ENCODE data around the gene ZNF3. TPM values are rescaled to one million over a fixed set of nuclear protein-coding genes. Genes with fewer than 3 reads are reported as not detected.

Gene ZNF3
- total and polyA plus RNA-seq, 2 experiments from 2014 or later: 23.4 to 48.9 TPM

DNA sequence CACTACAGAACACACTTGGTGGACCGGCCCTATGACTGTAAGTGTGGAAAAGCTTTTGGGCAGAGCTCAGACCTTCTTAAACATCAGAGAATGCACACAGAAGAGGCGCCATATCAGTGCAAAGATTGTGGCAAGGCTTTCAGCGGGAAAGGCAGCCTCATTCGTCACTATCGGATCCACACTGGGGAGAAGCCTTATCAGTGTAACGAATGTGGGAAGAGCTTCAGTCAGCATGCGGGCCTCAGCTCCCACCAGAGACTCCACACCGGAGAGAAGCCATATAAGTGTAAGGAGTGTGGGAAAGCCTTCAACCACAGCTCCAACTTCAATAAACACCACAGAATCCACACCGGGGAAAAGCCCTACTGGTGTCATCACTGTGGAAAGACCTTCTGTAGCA is 17.4 kb downstream of the ZNF3 start (continued):
- TF ChIP-seq, protein P1, sequence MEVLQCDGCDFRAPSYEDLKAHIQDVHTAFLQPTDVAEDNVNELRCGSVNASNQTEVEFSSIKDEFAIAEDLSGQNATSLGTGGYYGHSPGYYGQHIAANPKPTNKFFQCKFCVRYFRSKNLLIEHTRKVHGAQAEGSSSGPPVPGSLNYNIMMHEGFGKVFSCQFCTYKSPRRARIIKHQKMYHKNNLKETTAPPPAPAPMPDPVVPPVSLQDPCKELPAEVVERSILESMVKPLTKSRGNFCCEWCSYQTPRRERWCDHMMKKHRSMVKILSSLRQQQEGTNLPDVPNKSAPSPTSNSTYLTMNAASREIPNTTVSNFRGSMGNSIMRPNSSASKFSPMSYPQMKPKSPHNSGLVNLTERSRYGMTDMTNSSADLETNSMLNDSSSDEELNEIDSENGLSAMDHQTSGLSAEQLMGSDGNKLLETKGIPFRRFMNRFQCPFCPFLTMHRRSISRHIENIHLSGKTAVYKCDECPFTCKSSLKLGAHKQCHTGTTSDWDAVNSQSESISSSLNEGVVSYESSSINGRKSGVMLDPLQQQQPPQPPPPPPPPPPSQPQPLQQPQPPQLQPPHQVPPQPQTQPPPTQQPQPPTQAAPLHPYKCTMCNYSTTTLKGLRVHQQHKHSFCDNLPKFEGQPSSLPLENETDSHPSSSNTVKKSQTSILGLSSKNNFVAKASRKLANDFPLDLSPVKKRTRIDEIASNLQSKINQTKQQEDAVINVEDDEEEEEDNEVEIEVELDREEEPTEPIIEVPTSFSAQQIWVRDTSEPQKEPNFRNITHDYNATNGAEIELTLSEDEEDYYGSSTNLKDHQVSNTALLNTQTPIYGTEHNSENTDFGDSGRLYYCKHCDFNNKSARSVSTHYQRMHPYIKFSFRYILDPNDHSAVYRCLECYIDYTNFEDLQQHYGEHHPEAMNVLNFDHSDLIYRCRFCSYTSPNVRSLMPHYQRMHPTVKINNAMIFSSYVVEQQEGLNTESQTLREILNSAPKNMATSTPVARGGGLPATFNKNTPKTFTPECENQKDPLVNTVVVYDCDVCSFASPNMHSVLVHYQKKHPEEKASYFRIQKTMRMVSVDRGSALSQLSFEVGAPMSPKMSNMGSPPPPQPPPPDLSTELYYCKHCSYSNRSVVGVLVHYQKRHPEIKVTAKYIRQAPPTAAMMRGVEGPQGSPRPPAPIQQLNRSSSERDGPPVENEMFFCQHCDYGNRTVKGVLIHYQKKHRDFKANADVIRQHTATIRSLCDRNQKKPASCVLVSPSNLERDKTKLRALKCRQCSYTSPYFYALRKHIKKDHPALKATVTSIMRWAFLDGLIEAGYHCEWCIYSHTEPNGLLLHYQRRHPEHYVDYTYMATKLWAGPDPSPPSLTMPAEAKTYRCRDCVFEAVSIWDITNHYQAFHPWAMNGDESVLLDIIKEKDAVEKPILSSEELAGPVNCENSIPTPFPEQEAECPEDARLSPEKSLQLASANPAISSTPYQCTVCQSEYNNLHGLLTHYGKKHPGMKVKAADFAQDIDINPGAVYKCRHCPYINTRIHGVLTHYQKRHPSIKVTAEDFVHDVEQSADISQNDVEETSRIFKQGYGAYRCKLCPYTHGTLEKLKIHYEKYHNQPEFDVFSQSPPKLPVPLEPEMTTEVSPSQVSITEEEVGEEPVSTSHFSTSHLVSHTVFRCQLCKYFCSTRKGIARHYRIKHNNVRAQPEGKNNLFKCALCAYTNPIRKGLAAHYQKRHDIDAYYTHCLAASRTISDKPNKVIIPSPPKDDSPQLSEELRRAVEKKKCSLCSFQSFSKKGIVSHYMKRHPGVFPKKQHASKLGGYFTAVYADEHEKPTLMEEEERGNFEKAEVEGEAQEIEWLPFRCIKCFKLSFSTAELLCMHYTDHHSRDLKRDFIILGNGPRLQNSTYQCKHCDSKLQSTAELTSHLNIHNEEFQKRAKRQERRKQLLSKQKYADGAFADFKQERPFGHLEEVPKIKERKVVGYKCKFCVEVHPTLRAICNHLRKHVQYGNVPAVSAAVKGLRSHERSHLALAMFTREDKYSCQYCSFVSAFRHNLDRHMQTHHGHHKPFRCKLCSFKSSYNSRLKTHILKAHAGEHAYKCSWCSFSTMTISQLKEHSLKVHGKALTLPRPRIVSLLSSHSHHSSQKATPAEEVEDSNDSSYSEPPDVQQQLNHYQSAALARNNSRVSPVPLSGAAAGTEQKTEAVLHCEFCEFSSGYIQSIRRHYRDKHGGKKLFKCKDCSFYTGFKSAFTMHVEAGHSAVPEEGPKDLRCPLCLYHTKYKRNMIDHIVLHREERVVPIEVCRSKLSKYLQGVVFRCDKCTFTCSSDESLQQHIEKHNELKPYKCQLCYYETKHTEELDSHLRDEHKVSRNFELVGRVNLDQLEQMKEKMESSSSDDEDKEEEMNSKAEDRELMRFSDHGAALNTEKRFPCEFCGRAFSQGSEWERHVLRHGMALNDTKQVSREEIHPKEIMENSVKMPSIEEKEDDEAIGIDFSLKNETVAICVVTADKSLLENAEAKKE (CRISPR knock-in tag; IDR thresholded peaks at IDR 0.05): no peak
- TF ChIP-seq ZNF331 (CRISPR knock-in tag; IDR thresholded peaks at IDR 0.05; ENCODE audit: low read depth): no peak
- TF ChIP-seq ZNF114 (CRISPR knock-in tag; IDR thresholded peaks at IDR 0.05): no peak
- TF ChIP-seq EZH2 (IDR thresholded peaks at IDR 0.05; ENCODE audit: low read depth, unreplicated experiment): no peak
- TF ChIP-seq EZH2phosphoT487 (IDR thresholded peaks at IDR 0.05; ENCODE audit: unreplicated experiment): no peak
- TF ChIP-seq, protein P2, sequence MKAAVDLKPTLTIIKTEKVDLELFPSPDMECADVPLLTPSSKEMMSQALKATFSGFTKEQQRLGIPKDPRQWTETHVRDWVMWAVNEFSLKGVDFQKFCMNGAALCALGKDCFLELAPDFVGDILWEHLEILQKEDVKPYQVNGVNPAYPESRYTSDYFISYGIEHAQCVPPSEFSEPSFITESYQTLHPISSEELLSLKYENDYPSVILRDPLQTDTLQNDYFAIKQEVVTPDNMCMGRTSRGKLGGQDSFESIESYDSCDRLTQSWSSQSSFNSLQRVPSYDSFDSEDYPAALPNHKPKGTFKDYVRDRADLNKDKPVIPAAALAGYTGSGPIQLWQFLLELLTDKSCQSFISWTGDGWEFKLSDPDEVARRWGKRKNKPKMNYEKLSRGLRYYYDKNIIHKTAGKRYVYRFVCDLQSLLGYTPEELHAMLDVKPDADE (IDR thresholded peaks at IDR 0.05): no peak
- no peak for TF ChIP-seq NANOG (IDR thresholded peaks at IDR 0.05; ENCODE audit: borderline replicate concordance)

DNA sequence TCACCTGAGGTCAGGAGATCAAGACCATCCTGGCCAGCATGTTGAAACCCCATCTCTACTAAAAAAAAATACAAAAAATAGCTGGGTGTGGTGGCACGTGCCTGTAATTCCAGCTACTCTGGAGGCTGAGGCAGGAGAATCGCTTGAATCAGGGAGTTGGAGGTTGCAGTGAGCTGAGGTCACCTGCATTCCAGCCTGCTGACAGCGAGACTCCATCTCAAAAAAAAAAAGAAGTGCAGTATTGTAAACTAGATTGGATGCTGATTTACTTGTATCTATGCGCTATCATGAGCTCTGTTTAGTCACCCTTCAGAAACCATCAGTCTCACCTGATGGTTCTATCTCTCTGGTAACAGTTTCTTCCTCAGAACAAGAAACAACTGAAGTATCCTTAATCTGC is 18.1 kb downstream of the ZNF3 start:
- H3K4me1 Mint-ChIP-seq: no peaks in the 10 kb centered on the region
- Histone ChIP-seq H3K4me2 (no peak overlapping the region), H3K4me3 (no peak overlapping the region), H3K9me2 (ENCODE audit: insufficient read depth) (no peaks in the 10 kb centered on the region), H2AFZ (no peak overlapping the region), H3K27me3 (ENCODE audit: insufficient read depth) (no peaks in the 10 kb centered on the region), H3K4me1 (ENCODE audit: insufficient read depth) (no peaks in the 10 kb centered on the region), H4K20me1 (replicated peaks; ENCODE audit: insufficient read depth) (peaks cover 6% of the 10 kb centered on the region), H3K36me3 (ENCODE audit: insufficient read depth) (peaks cover 29% of the 10 kb centered on the region), H3K27ac (ENCODE audit: low read depth) (no peak overlapping the region), H3K79me2 (replicated peaks; ENCODE audit: insufficient read depth) (no peaks in the 10 kb centered on the region), H3F3A (replicated peaks; ENCODE audit: low read depth) (peaks cover 20% of the 10 kb centered on the region)
- H3K9me3 Mint-ChIP-seq: peaks cover 6% of the 10 kb centered on the region; the same call in 1 of the 3 replicates
- H3K4me3 Mint-ChIP-seq: no peak overlapping the region
- H3K27me3 Mint-ChIP-seq (ENCODE audit: insufficient read depth, low read depth, poor library complexity): peaks cover 9% of the 10 kb centered on the region
- peaks cover 86% of the 10 kb centered on the region for H3K36me3 Mint-ChIP-seq (ENCODE audit: low read depth)
- ATAC-seq (no peak), DNase-seq (ENCODE audit: low spot score) (no peak)
- H3K27ac Mint-ChIP-seq: no peak overlapping the region
- TF ChIP-seq, protein P1 (CRISPR knock-in tag; IDR thresholded peaks at IDR 0.05): no peak
